Heart right ventricle (tissue), 16 donors: ENCODE data around the gene TJP3. TPM values are rescaled to one million over a fixed set of nuclear protein-coding genes. Genes with fewer than 3 reads are reported as not detected.

Experiments
- ATAC-seq, 8 donors: fragments of 200-7000 bp; cut with Tn5 transposase; one replicate each; pipeline ENCODE4 v1.9.1; 2020; ENCODE audit warnings: mild to moderate bottlenecking in 8 of 8, moderate library complexity in 8 of 8, moderate number of reproducible peaks in 1 of 8
- DNase-seq, 2 donors: peaks; one replicate each; pipeline ENCODE4 v3.0.0-alpha.2; 2020
- H3K27ac ChIP-seq, 10 donors: fragments of 200-600 bp; sonication (generic) in 2 of 10; one replicate each; pipeline versions ENCODE4 v1.5.0 to v1.8.0; 2020 to 2022; ENCODE audit warnings: mild to moderate bottlenecking in 3 of 10
- H3K27me3 ChIP-seq, 7 donors: fragments of 200-600 bp; one replicate each; pipeline ENCODE4 v1.8.0; 2021 to 2022; ENCODE audit warnings: mild to moderate bottlenecking in 2 of 7
- H3K36me3 ChIP-seq, 9 donors: fragments of 200-600 bp; sonication (generic) in 1 of 9; one replicate each; pipeline versions ENCODE4 v1.5.0 to v1.8.0; 2020 to 2022; ENCODE audit warnings: mild to moderate bottlenecking in 2 of 9
- H3K4me1 ChIP-seq, 9 donors: fragments of 200-600 bp; sonication (generic) in 1 of 9; one replicate each; pipeline versions ENCODE4 v1.5.0 to v1.8.0; 2020 to 2022; ENCODE audit warnings: mild to moderate bottlenecking in 4 of 9
- H3K4me3 ChIP-seq, 10 donors: fragments of 200-600 bp; sonication (generic) in 2 of 10; one replicate each; pipeline versions ENCODE4 v1.5.0 to v1.8.0; 2020 to 2022; ENCODE audit warnings: mild to moderate bottlenecking in 7 of 10, moderate library complexity in 2 of 10
- H3K9me3 ChIP-seq, 11 donors: fragments of 200-600 bp in 10 of 11; sonication (generic) in 2 of 11; one replicate each; pipeline versions ENCODE4 v1.5.0 to v1.8.0; 2013 to 2022; ENCODE audit warnings: mild to moderate bottlenecking in 2 of 11, control low read depth in 1 of 11, moderate library complexity in 1 of 11
- CTCF ChIP-seq, 9 donors: fragments of 200-600 bp; sonication (generic) in 2 of 9; IDR thresholded peaks; one replicate each; pipeline versions ENCODE4 v1.5.0 to v1.8.0; 2021 to 2022; ENCODE audit warnings: antibody characterized with exemption in 9 of 9, mild to moderate bottlenecking in 5 of 9, moderate library complexity in 1 of 9
- WGBS, 2 donors: extraction: QIAGEN DNeasy Blood & Tissue Kit; methylation state at CpG; one replicate each; pipeline ENCODE4 v1.1.7; 2013; ENCODE audit warnings: inconsistent platforms in 1 of 2; 5-methylcytosine and 5-hydroxymethylcytosine counted together
- intact Hi-C, 10 donors: fragments of 100-400 bp; cut with DNase I; formaldehyde crosslinking; loops; one replicate each; pipeline versions ENCODE4 v1.11.1 to v1.14.2; 2022
- polyA plus RNA-seq, 2 donors: library from polyadenylated mRNA; stranded (reverse); fragments of 200-250 nt; gene quantifications; one replicate each; pipeline ENCODE4 v1.2.3, GENCODE V29; 2013
- total RNA-seq, 10 donors: library from RNA; stranded (reverse); fragmentation: NEBNext Ultra II Directional in 3 of 10; extraction: Animal tissue kit (Norgen Biotek cat#: 25700) in 3 of 10; gene quantifications; one replicate each; pipeline versions ENCODE4 v1.2.1 to v1.2.4, GENCODE V29; 2021 to 2023
- donor health status: Arrhythmogenic right ventricular cardiomyopathy.
- donor health status: ischemic (EF 13 %, LVEDD 7.1; RV severe dilation, severe dysfunction).
- donor health status: healthy with polysubstance abuse.
- donor health status: DM: no; HTN: yes; CAD: no.
- donor health status: DM: no; HTN: no; CAD: no.
- donor health status: ischemic (EF 25% LVEDD 6.9; RV normal size, moderate dysfunction).
- donor health status: ischemic (EF 25% LVEDD 5.7; RV mildly dilated, moderate dysfunction).
- donor health status: healthy.
- donor health status: DM: yes; HTN: yes; CAD: no.
- donor health status: Ischemic cardiomyopathy.
- donor health status: ischemic (EF 35%, LVEDD 5.7; RV mildly dilated, moderate dysfunction).
- donor health status: nonischemic (EF 11% LVEDD 7.7; RV severe dilation, severe dysfunction).
- donor health status: DM: yes; HTN: yes; CAD: no.
- donor health status: PGD.
- donor health status: ischemic (EF 29% LVEDD 5.4; RV normal size, mild dysfunction).
- donor health status: nonischemic (EF 23%, LVEDD 6.1; RV moderate dilation, normal function).

The TJP3 gene
- total and polyA plus RNA-seq, 12 donors = 0.06 to 0.49 (median 0.25) TPM; not detected in 8

DNA sequence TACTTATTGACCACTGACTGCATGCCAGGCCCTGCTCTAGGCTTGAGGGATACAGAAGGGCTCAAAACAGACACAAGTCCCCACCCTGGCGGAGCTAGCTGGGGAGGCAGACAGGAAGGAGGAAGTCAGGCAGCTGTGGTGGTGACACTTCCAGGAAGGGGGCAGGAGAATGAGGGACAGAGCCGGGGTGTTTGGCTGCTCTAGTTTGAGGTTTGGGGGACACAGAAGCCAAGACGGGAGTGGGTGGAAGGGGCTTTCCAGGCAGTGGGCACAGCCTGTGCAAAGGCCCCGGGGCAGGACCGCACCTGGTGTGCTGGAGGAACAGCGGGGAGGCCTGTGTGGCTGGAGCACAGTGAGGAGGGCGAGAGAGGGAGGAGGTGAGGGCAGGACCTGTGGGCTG lies 58.3 kb downstream of the TJP3 start:
- 85 to 88% methylated on average over 7 of the region's 7 CpGs for WGBS, 2 donors
- no peak overlapping the region for H3K27ac ChIP-seq
- TF ChIP-seq CTCF (IDR thresholded peaks at IDR 0.05) = no peak
- DNase-seq (no peak), ATAC-seq (no peak)
- H3K36me3 ChIP-seq = peaks cover 0 to 56% (median 19%) of the 10 kb centered on the region in 9 donors
- no peaks in the 10 kb centered on the region for H3K27me3 ChIP-seq
- intact Hi-C loops = loop anchor here in 4 of 10 donors (10.0 kb wide), 3 partner anchors 58 to 208 kb away; partner anchors contain the start of gene DAPK3 (in 1 of the 4)
- peaks cover 3 to 24% (median 14%) of the 10 kb centered on the region in 9 donors for H3K4me1 ChIP-seq
- H3K4me3 ChIP-seq = no peak overlapping the region
- no peaks in the 10 kb centered on the region for H3K9me3 ChIP-seq

DNA sequence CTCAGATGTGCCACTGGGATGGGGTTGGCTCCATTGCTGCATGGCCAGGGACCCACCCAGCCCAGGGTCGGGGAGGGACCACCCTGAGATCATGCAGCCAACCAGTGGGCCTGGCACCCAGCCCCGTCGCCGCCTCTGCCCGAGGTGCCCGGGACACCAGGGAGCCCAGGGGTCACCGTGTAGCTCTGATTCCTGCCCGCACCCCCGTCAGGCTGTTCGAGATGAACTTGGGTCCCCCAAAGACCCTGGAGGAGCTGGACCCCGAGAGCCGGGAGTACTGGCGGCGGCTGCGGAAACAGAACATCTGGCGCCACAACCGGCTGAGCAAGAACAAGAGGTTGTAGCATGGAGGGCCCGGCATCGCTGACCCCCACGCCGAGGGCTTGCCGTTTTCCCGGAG lies 58.9 kb downstream of the TJP3 start:
- 95 to 97% methylated on average over 23 of the region's 23 CpGs for WGBS, 2 donors
- Histone ChIP-seq H3K36me3 (peaks cover 0 to 56% (median 19%) of the 10 kb centered on the region in 9 donors), H3K27ac (no peak overlapping the region), H3K9me3 (no peaks in the 10 kb centered on the region), H3K4me3 (no peak overlapping the region), H3K4me1 (peaks cover 0 to 19% (median 9%) of the 10 kb centered on the region in 9 donors), H3K27me3 (no peaks in the 10 kb centered on the region)
- no peak for ATAC-seq
- no peak for DNase-seq
- TF ChIP-seq CTCF (IDR thresholded peaks at IDR 0.05) = no peak
- intact Hi-C loops = loop anchor here in 4 of 10 donors (10.0 kb wide), 3 partner anchors 58 to 208 kb away; partner anchors contain the start of gene DAPK3 (in 1 of the 4)

DNA sequence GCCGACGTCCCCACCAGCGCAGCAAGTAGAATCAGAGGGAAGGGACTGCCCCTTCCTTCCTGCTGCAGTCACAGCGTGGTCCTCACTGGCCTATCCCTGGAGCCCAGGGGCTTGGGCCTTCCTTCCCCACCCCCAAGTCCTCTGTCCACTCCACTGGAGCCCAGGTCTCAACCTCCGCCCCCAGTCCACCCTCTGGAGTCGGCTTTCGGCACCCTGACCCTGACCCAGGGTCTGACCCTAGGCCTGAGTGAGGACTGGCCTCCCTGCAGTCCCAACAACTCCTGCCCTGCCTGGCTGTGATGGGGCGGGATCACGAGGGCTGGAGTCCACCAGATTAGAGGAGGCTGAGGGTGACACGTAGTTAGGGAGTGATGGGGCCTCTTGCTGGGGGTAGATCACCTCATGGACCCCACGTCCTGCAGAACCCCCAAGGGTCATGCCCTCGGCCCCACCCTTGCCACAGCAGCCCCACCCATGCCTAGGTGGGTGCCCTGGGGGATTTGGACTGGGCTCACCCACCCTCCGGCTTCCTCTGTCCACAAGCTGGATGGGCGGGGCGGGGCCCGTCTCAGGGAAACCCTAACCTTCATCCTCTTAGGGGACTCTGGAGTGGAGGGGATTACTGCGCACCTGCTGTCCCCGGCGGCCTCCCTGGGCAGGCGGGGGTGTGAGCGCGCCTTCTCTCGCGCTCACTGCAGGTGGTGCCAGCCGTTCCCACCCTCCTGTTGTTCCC lies 60.0 kb downstream of the TJP3 start:
- intact Hi-C loops = loop anchor here in 4 of 10 donors (10.0 kb wide), 3 partner anchors 57 to 207 kb away; partner anchors contain the start of gene DAPK3 (in 1 of the 4)
- no peak overlapping the region for H3K4me3 ChIP-seq
- H3K4me1 ChIP-seq = peaks cover 0 to 13% (median 5%) of the 10 kb centered on the region in 9 donors

GRCh38 chr19:3768748-3769099 lies 60.5 kb downstream of the TJP3 start:
- intact Hi-C loops = loop anchor here in 4 of 10 donors (10.0 kb wide), 3 partner anchors 56 to 206 kb away; partner anchors contain the start of gene DAPK3 (in 1 of the 4)
- TF ChIP-seq CTCF (IDR thresholded peaks at IDR 0.05) = no peak
- Histone ChIP-seq H3K27ac (no peak overlapping the region), H3K9me3 (no peaks in the 10 kb centered on the region), H3K4me1 (peaks cover 0 to 8% (median 0%) of the 10 kb centered on the region in 9 donors), H3K27me3 (no peaks in the 10 kb centered on the region), H3K36me3 (peaks cover 0 to 56% (median 19%) of the 10 kb centered on the region in 9 donors), H3K4me3 (no peak overlapping the region)
- ATAC-seq (no peak), DNase-seq (no peak)
- WGBS, 2 donors = 95 to 99% methylated on average over 7 of the region's 7 CpGs

More for the DNA sequence above, 60.0 kb downstream of the TJP3 start:
- peaks cover 0 to 56% (median 19%) of the 10 kb centered on the region in 9 donors for H3K36me3 ChIP-seq
- H3K27me3 ChIP-seq = no peaks in the 10 kb centered on the region
- no peak for TF ChIP-seq CTCF (IDR thresholded peaks at IDR 0.05)
- WGBS, 2 donors = 85 to 87% methylated on average over 25 of the region's 25 CpGs
- DNase-seq (no peak), ATAC-seq (no peak)
- H3K9me3 ChIP-seq = no peaks in the 10 kb centered on the region
- H3K27ac ChIP-seq = no peak overlapping the region
